MV-4-11 (cell line): ENCODE measurements around the gene VPS11.
A peak's percentile ranks its signal among the peaks of the same experiment; 100 is the strongest.

ENCODE experiments used
- DNase-seq: peaks from one replicate; lab custom pipeline; 2025; lab: John Stamatoyannopoulos, UW

VPS11 gene

DNA sequence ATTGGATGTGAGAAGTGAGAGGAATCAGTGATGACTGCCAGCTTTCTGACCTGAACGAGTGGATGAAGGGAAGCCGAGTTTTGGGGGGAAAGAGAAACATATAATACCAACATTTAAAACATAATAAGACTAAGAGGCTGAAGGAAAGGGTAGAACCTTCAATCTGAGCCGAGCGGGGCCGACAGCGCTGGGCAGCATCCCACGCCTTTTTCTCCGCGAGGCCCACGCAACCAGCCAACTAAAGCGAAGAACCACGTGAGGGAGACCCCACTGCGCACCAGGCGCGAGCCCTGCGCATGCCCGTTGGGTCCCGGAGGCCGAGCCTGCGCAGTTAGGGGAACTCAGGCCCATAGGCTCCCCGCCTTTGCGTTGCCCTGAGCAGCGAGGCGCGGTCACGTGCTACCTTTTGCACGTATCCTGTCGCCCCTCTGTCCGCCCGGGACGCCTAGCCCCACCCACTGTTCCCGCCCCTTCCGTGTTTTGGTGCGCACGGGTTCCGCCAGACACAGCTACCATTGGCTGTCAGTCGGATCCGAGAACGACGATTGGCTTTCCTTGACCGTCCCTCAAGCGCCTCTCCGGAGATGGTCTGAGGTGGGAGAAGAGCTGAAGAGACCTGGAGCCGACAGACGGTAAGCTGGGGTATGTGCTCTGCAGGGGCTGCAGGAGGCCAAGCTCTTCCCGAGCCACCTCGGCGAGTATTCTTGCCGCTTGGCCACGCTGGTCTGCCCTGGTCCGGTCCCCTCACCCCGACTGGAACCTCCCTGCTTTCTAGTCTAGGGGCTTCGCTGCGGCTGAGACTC, 53.6 kb downstream of the VPS11 start, which contains the start of gene HINFP:
TSS of gene HINFP (plus strand) at position 573 of the 803 bp plus-strand sequence. CDS start 5,365 bp downstream, outside the sequence.
- DNase-seq, result peak; percentile 99

DNA sequence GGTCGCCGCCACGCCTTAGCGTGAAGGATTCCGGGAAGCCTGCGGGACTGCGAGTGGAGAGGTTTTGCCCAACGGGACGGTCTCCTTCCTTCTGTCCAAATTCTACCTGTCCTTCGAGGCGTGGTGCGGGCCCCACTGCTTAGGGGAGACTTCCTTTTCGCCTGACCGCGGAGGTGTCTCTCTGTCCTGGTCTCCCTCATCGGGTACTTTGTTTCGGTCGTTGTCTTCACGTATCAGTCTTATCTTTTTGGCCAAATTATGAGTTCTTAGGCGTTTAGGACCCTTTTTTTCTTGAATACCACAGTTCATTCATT, 54.1 kb downstream of the VPS11 start:
- no peak for DNase-seq

DNA sequence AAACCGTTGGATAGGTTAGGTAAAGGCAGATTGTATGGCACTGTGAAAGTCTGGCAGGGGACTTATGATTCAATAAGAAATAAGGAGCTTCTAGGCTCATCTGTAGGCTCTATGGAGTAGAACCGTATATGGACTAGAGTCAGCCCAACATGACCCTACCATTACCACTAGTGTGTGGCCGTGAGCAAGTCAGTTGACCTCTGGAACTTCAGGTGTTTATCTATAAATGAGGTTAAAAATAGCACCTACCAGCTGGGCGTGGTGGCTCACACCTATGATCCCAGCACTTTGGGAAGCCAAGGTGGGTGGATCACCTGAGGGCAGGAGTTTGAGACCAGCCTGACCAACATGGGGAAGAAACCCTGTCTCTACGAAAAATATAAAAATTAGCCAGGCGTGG, 58.2 kb downstream of the VPS11 start:
- DNase-seq, result no peak

DNA sequence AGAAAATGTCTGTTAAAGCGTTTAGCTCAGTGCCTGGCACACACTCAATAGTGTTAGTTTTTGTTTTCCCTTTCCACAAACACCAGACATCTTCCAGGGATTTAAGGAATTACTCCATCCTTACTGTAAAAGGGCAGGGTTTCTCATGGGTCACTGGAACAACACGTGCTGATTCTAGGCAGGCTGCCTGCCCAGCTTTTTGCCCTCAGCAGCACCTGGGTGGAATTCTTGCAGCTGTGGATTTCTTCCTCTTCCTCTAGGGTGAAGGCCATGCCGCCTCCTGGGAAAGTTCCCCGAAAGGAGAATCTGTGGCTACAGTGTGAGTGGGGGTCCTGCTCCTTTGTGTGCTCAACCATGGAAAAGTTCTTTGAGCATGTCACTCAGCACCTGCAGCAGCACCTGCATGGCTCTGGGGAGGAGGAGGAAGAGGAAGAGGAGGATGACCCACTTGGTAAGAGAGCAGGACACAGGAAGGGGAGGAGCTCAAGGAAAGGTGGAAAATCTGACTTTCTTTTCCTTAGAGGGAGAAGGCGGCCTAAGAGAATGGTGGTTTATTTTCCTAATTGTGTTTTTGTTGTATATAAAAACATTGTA, 59.2 kb downstream of the VPS11 start:
- DNase-seq, result no peak

DNA sequence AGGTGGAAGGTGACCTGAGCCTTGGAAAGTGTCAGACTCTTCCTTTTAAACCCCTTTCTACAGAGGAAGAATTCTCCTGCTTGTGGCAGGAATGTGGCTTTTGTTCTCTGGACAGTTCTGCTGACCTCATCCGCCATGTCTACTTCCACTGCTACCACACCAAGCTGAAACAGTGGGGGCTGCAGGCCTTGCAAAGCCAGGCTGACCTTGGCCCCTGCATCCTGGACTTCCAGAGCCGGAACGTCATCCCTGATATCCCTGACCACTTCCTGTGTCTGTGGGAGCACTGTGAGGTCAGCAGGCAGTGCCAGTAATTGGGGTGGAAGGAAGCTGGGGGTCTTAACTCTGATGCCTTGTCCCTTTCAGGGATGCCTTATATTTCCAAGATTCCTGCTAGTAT, 63.0 kb downstream of the VPS11 start:
- DNase-seq, result no peak
